Measurements from ENCODE around the gene COQ8B. TPM values are rescaled to one million over a fixed set of nuclear protein-coding genes. Genes with fewer than 3 reads are reported as not detected.

Gene COQ8B
- total RNA-seq, 4 donors from 2014 or later = 40.2 to 58.7 (median 44.1) TPM

- no peak for DNase-seq (ENCODE audit: low spot score in 2 of 2)
- intact Hi-C loops (cut with DNase I; ENCODE audit: low total_unique reads) = no loop called here
- TF ChIP-seq POLR2A (IDR thresholded peaks at IDR 0.05) = no peak
- TF ChIP-seq, protein P1, sequence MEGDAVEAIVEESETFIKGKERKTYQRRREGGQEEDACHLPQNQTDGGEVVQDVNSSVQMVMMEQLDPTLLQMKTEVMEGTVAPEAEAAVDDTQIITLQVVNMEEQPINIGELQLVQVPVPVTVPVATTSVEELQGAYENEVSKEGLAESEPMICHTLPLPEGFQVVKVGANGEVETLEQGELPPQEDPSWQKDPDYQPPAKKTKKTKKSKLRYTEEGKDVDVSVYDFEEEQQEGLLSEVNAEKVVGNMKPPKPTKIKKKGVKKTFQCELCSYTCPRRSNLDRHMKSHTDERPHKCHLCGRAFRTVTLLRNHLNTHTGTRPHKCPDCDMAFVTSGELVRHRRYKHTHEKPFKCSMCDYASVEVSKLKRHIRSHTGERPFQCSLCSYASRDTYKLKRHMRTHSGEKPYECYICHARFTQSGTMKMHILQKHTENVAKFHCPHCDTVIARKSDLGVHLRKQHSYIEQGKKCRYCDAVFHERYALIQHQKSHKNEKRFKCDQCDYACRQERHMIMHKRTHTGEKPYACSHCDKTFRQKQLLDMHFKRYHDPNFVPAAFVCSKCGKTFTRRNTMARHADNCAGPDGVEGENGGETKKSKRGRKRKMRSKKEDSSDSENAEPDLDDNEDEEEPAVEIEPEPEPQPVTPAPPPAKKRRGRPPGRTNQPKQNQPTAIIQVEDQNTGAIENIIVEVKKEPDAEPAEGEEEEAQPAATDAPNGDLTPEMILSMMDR (IDR thresholded peaks at IDR 0.05) = no peak
- H3K4me3 ChIP-seq (ENCODE audit: low read depth, poor library complexity, severe bottlenecking) = no peak overlapping the region
- 88 to 91% methylated on average over 5 of the region's 5 CpGs for WGBS, 2 donors
Measured at GRCh38 chr19:40723661-40724254, 7.1 kb upstream of the COQ8B start.

DNA sequence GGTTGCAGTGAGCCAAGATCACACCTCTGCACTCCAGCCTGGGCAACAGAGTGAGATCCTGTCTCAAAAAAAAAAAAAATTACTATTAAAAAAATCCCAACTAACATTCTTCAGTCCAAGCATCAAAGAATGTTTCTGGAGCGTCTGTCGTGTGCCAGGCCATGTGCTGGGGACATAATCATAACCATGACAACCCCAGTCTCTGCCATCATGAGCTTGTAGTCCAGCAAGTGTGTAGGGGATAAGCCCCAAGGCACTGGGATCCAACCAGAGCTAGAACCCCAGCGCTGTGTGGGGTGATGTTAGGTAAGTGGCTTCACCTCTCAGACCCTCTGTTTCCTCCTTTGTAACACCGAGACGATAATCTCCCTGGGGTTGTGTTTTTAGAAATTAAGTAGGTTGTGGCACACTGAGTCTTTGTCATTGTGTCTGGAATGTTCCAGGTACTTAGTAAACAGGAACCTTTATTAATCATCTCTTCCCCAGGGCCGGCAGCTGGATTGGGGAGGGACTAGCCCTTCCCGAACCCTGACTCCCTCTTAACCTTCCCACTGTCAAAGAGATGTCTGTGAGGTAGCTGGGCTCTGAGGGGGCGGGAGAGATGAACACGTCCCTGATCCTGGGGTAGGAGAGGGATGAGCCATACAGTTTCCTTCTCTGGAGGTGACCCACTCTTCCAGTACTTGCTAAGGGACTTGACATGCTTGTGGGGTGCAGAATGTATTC is 5.4 kb upstream of the COQ8B start:
- no peak for TF ChIP-seq POLR2A (IDR thresholded peaks at IDR 0.05)
- TF ChIP-seq, protein P1 (IDR thresholded peaks at IDR 0.05) = no peak
- 43 to 61% methylated on average over 9 of the region's 9 CpGs for WGBS, 2 donors
- intact Hi-C loops (cut with DNase I; ENCODE audit: low total_unique reads) = no loop called here
- H3K4me3 ChIP-seq (ENCODE audit: low read depth, poor library complexity, severe bottlenecking) = no peak overlapping the region
- no peak for DNase-seq (ENCODE audit: low spot score in 2 of 2)

DNA sequence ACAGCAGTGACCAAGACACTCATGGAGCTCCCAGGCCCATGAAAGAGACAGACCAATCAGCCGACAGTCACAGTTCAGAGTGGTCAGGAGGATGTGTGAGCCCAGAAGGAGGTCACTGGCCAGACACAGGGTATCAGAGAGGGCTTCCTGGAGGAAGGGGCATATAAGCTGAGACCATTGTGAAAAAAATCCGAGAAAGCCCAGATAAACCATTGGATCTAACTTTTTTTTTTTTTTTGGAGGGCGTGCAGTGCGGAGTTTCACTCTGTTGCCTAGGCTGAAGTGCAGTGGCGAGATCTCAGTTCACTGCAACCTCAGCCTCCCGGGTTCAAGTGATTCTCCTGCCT is 4.4 kb upstream of the COQ8B start:
- TF ChIP-seq POLR2A (IDR thresholded peaks at IDR 0.05) = no peak
- TF ChIP-seq, protein P1 (IDR thresholded peaks at IDR 0.05) = no peak

GRCh38 chr19:40719414-40719894 is 2.8 kb upstream of the COQ8B start:
- no peak for TF ChIP-seq POLR2A (IDR thresholded peaks at IDR 0.05)
- TF ChIP-seq, protein P1 (IDR thresholded peaks at IDR 0.05) = no peak
- WGBS, 2 donors = 27 to 38% methylated on average over 7 of the region's 7 CpGs
- peak overlapping the region; percentile 79 for H3K4me3 ChIP-seq (ENCODE audit: low read depth, poor library complexity, severe bottlenecking)
- DNase-seq (ENCODE audit: low spot score in 2 of 2) = no peak
- intact Hi-C loops (cut with DNase I; ENCODE audit: low total_unique reads) = no loop called here

More for the DNA sequence above, 4.4 kb upstream of the COQ8B start:
- intact Hi-C loops (cut with DNase I; ENCODE audit: low total_unique reads) = no loop called here
- no peak for DNase-seq (ENCODE audit: low spot score in 2 of 2)
- no peak overlapping the region for H3K4me3 ChIP-seq (ENCODE audit: low read depth, poor library complexity, severe bottlenecking)
- WGBS, 2 donors = 93 to 94% methylated on average over 6 of the region's 6 CpGs

DNA sequence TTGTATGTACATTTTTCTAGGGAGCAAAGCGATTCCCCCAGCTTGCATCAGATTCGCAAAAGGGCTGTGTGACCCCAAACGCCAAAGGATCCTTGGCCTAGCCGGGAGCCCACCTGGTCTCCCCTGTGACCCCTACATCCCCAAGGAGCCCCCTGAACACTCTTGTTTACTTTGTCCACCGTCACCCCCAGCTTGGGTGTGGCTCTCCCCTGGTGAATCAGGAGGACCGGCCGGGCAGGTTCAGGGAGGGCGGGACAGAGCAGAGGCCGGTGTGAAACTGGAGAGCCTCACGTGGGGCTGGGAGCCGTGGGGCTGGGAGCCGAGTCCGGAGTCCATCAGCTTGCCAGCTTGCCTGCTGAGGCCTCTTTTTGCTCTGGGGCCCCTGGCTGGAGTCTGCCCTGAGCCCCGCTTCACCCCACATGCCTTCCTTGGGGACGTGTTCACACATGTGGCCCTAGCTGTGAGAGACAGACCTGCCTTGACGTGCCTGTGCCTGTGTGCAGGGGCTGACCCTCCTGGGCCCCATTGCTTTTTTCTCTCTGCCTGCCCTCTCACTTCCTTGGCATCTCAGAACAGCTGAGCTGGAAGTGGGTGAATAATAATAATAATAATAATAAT is 2.2 kb upstream of the COQ8B start:
- H3K4me3 ChIP-seq (ENCODE audit: low read depth, poor library complexity, severe bottlenecking) = peak overlapping the region; percentile 79
- intact Hi-C loops (cut with DNase I; ENCODE audit: low total_unique reads) = no loop called here
- DNase-seq (ENCODE audit: low spot score in 2 of 2) = peak; percentile 78 to 95
- TF ChIP-seq, protein P1 (IDR thresholded peaks at IDR 0.05) = no peak
- TF ChIP-seq POLR2A (IDR thresholded peaks at IDR 0.05) = no peak
- WGBS, 2 donors = 4 to 10% methylated on average over 13 to 16 of the region's 16 CpGs

Measured in lower leg skin (tissue), 4 donors.